Measurements from ENCODE around the gene PRR19. TPM values are rescaled to one million over a fixed set of nuclear protein-coding genes. Genes with fewer than 3 reads are reported as not detected.
A peak's percentile ranks its signal among the peaks of the same experiment; 100 is the strongest.

PRR19 gene
- polyA plus RNA-seq, 4 donors, result 1.6 to 2.1 (median 2.0) TPM

- no peak for DNase-seq (ENCODE audit: low read depth in 4 of 4, low spot score in 3 of 4)
Measured at GRCh38 chr19:42281827-42282762, 19.8 kb upstream of the PRR19 start.

- no peak for DNase-seq (ENCODE audit: low read depth in 4 of 4, low spot score in 3 of 4)
Measured at GRCh38 chr19:42282819-42283187, 19.1 kb upstream of the PRR19 start.

DNA sequence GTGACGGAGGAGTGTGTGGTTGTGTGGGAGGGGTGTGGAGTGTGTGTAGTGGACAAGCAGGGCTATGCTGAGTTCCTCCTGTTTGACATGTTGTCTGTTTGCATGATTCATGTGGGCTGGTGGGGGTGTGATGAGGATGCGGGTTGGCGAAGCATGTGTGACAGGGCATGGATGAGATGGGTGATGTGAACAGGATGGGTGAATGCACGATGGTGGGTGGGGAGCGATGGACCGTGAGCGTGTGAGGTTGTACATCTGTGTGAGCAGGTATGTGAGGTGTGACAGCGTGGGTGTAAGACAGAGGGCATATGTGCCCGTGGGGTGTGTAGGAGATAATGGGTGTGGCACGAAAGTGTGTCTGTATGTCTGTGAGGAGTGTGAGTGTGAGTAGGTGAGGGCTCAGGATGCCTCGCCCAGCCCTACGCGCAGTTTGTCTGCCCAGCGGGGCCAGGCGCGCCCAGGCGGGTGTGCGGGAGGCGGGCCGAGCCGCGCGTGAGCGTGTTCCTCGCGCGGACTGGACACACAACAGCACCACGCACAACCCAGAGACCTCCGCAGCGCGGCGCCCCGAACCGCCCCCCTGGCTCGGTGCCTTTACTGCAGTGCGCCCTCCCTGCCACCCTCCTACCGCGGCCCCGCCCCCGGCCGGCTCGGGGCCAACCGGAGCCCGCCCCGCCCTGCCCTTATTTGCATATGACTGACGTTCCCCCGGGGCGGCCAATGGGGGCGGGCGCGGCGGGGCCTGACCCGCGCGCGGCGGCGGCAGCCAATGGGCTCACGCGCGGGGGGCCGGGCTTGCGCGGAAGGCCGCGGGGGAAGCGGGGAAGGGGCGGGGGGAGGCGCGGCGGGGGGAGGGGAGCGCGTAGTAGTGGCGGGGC is 18.5 kb upstream of the PRR19 start:
- DNase-seq (ENCODE audit: low read depth in 4 of 4, low spot score in 3 of 4), result peak in 3 of 4 donors; percentile 88 to 91 (median 89)

DNA sequence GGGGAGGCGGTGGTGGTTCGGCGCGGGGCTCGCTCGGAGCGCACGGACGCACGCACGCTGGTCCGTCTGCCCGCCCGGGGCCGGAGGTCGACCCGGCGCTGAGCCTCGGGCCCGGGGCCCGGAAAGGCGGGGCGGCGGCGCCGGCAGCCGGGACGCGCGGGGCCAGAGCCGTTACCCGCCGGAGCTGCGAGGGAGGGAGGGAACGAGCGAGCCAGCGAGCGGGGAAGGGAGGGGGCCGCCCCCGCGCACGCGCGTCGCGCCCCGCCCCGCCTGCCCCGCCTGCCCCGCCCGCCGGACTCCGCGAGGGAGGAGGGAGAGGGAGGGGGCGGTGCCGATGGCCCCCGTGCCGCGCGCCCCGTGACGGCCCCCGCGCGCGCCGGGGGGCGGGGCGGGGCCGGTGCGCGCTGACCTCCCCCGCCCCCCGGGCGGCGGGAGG is 17.8 kb upstream of the PRR19 start:
- DNase-seq (ENCODE audit: low read depth in 4 of 4, low spot score in 3 of 4), result no peak

DNA sequence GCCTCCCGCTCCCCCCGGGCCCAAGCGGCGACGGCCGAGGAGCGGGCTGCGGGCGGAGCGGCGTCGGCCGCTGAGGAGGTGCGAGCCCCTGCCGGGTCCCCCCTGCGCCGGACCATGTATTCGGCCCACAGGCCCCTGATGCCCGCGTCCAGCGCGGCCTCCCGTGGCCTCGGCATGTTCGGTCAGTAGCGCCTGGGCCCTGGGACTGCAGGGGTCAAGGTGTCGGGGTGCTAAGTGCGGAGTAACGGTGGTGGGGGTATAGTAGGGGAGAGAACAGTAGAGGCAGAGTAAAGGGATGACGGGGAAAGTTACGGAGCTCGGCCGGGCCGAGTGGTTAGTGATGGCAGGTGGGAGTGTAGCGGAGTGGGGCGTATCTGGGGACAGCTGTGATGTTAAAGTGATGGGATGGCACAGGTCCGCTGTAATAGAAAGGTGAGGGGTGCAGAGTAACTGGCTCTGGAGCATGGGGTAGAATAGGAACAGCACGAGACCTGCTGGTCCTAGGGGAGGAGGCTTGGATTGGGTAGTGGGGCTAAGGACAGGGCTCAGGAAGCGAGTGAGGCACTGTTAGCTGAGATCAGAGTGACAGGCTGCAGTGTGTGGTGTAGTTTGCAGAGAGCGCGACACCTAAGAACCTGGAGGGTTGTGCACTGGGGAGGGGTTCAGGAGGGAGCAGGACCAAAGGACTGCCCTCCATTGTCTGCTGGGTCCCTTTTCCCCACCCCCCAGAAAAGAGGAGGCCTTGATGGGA is 17.2 kb upstream of the PRR19 start:
- no peak for DNase-seq (ENCODE audit: low read depth in 4 of 4, low spot score in 3 of 4)

DNA sequence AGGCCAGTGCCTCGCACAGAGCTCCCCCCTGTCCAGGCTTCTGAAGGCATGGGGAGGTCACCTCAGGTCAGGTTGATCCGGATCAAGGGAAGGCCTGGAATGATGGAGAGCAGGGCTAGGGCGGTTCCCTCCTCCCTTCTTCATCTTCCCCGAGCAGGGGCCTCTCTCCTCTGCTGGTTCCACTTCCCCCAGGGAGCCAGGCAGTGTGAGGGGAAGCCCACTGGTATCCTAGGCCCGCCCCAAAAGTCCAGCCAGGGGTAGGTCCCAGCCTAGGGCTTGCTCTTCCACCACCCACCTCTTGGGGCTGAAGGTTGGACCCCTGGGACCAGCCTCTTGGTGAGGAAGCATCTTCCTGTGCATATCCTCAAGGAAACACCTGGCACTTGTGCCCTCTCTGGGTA is 16.4 kb upstream of the PRR19 start:
- no peak for DNase-seq (ENCODE audit: low read depth in 4 of 4, low spot score in 3 of 4)

- no peak for DNase-seq (ENCODE audit: low read depth in 4 of 4, low spot score in 3 of 4)
Measured at GRCh38 chr19:42285988-42286348, 16.0 kb upstream of the PRR19 start.

DNA sequence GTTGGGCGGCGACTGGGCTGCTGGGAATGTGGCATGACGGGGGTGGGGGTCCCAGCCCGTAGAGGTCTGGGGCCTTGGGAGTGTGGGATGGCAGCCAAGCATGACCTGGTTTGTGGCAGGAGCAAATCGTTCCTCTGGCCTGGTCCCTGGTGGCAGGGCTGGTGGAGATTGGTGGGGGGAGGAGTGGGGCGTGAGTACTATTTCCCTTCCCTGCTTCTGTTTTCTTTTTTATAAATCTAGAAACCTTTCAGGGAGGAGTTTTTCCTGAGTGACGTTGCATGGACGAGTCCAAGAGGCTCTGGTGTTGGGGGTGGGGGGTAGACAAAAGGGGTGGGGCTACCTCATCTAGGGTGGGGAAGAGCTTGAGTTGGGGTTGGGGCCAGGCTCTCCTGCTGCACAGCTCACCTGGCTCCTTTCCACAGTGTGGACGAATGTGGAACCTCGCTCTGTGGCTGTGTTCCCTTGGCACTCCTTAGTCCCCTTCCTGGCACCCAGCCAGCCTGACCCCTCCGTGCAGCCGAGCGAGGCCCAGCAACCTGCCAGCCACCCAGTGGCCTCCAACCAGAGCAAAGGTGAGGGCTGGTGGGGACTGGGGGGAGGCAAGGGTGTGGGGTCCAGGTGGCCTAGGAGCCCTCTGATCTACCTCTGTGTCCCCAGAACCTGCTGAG is 15.4 kb upstream of the PRR19 start:
- DNase-seq (ENCODE audit: low read depth in 4 of 4, low spot score in 3 of 4), result no peak

- DNase-seq (ENCODE audit: low read depth in 4 of 4, low spot score in 3 of 4), result no peak
Measured at GRCh38 chr19:42287017-42287826, 14.7 kb upstream of the PRR19 start.

GRCh38 chr19:42287827-42288107 is 14.2 kb upstream of the PRR19 start:
- no peak for DNase-seq (ENCODE audit: low read depth in 4 of 4, low spot score in 3 of 4)

GRCh38 chr19:42288387-42288786 is 13.5 kb upstream of the PRR19 start:
- DNase-seq (ENCODE audit: low read depth in 4 of 4, low spot score in 3 of 4), result no peak

DNA sequence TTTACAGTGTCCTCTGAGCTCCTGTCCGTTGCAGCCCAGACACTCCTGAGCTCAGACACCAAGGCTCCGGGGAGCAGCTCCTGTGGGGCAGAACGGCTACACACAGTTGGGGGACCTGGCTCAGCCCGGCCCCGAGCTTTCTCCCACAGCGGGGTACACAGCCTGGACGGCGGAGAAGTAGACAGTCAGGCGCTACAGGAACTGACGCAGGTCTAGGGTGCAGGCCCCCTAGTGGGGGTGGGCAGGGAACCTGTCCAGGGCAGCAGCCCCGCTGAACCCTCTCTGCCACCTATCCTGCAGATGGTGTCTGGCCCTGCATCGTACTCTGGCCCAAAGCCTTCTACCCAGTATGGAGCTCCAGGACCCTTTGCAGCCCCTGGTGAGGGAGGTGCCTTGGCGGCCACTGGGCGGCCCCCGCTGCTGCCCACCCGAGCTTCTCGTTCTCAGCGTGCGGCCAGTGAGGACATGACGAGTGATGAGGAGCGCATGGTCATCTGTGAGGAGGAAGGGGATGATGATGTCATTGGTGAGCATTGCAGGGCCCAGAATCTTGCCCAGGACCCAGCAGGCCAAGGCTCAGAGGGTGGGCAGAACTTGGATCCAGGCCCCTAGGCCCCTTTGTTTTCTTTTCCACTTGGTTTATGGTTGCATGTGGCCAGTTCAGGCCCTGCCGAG is 12.9 kb upstream of the PRR19 start:
- no peak for DNase-seq (ENCODE audit: low read depth in 4 of 4, low spot score in 3 of 4)

- DNase-seq (ENCODE audit: low read depth in 4 of 4, low spot score in 3 of 4), result no peak
Measured at GRCh38 chr19:42289556-42290041, 12.3 kb upstream of the PRR19 start.

DNA sequence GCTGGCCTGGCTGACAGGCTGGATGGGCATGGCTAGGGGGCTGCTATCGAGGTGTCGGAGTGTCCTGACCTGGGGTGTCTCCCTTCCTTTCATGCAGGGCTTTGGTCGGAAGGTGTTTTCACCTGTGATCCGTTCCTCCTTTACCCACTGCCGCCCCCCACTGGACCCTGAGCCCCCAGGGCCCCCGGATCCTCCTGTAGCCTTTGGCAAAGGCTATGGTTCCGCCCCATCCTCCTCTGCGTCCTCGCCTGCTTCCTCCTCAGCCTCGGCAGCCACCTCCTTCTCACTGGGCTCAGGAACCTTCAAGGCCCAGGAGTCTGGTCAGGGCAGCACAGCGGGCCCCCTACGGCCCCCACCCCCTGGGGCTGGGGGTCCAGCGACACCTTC is 11.8 kb upstream of the PRR19 start:
- DNase-seq (ENCODE audit: low read depth in 4 of 4, low spot score in 3 of 4), result no peak

DNA sequence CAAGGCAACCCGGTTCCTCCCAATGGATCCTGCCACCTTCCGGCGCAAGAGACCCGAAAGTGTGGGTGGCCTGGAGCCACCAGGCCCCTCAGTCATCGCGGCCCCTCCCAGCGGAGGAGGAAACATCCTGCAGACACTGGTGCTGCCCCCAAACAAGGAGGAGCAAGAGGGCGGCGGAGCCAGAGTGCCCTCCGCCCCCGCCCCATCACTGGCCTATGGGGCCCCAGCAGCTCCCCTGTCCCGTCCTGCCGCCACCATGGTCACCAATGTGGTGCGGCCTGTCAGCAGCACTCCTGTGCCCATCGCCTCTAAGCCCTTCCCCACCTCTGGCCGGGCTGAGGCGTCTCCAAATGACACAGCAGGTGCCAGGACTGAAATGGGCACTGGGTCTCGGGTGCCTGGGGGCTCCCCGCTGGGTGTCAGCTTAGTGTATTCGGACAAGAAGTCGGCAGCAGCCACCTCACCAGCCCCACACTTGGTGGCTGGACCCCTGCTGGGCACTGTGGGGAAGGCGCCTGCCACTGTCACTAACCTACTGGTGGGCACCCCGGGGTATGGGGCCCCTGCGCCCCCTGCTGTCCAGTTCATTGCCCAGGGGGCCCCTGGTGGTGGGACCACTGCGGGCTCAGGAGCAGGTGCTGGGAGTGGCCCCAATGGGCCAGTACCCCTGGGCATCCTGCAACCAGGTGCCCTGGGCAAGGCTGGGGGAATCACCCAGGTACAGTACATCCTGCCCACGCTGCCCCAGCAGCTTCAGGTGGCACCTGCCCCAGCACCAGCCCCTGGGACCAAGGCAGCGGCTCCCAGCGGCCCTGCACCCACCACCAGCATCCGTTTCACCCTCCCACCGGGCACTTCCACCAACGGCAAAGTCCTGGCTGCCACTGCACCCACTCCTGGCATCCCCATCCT is 11.2 kb upstream of the PRR19 start:
- no peak for DNase-seq (ENCODE audit: low read depth in 4 of 4, low spot score in 3 of 4)

DNA sequence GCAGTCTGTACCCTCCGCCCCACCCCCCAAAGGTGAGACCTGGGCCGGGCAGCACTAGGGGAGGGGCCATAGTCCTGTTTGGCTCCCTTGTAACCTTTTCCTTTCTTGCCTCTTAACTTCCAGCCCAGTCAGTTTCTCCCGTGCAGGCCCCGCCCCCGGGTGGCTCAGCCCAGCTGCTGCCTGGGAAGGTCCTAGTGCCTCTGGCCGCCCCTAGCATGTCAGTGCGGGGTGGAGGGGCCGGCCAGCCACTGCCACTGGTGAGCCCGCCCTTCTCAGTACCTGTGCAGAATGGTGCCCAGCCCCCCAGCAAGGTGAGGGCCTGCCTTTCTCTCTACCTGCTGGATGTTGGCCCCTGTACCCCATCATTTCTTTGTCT is 10.5 kb upstream of the PRR19 start:
- no peak for DNase-seq (ENCODE audit: low read depth in 4 of 4, low spot score in 3 of 4)

GRCh38 chr19:42292042-42292960 is 9.6 kb upstream of the PRR19 start:
- no peak for DNase-seq (ENCODE audit: low read depth in 4 of 4, low spot score in 3 of 4)
